ENCODE results near the gene HPDL. TPM values are rescaled to one million over a fixed set of nuclear protein-coding genes. Genes with fewer than 3 reads are reported as not detected.

HPDL gene
- total RNA-seq, 2 donors from 2014 or later = 0.41 to 1.5 TPM

DNA sequence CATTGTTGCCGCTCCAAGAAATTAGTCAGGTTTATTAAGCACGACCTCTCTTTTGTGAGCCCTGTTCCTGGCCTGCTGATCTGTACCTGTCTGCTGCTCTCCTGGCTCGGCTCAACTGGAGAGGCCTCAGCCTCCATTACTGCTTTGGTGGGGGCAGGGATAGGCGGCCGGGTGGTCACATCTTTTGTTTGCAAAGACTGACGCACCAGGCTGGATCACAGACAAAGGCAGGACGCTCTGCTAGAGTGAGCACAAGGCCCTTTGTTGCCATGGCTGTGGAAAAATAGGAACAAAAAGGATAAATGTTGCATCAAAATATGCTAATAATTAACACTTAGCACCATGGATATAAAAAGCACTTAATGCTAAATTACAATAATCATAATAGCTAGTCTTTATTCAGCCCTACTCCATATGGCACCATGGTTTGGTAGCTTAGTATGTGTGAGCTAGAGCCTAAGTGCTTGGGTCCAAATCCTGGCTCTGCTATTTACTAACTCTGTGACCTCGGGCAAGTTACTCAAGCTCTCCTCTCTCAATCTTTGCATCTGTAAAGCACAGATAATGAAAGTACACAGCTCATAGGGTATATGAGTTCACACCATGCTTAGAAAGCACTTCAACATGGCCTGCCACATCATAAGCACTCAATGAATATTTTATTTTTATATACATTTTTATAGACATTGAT lies 28.9 kb upstream of the HPDL start:
- intact Hi-C loops (cut with DNase I) = no loop called here
- Histone ChIP-seq H3K9me3 (no peaks in the 10 kb centered on the region), H3K27ac (no peak overlapping the region), H3K27me3 (replicated peaks; ENCODE audit: insufficient read depth) (no peaks in the 10 kb centered on the region), H3K4me1 (replicated peaks) (no peaks in the 10 kb centered on the region), H3K4me3 (no peak overlapping the region), H3K36me3 (no peaks in the 10 kb centered on the region)
- no peak for DNase-seq (ENCODE audit: low spot score)
- 71% methylated on average over 8 of the region's 8 CpGs for WGBS
- no peak for TF ChIP-seq POLR2AphosphoS5 (IDR thresholded peaks at IDR 0.05)
- TF ChIP-seq POLR2A (IDR thresholded peaks at IDR 0.05) = no peak
- TF ChIP-seq, protein P1, sequence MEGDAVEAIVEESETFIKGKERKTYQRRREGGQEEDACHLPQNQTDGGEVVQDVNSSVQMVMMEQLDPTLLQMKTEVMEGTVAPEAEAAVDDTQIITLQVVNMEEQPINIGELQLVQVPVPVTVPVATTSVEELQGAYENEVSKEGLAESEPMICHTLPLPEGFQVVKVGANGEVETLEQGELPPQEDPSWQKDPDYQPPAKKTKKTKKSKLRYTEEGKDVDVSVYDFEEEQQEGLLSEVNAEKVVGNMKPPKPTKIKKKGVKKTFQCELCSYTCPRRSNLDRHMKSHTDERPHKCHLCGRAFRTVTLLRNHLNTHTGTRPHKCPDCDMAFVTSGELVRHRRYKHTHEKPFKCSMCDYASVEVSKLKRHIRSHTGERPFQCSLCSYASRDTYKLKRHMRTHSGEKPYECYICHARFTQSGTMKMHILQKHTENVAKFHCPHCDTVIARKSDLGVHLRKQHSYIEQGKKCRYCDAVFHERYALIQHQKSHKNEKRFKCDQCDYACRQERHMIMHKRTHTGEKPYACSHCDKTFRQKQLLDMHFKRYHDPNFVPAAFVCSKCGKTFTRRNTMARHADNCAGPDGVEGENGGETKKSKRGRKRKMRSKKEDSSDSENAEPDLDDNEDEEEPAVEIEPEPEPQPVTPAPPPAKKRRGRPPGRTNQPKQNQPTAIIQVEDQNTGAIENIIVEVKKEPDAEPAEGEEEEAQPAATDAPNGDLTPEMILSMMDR (IDR thresholded peaks at IDR 0.05) = no peak

DNA sequence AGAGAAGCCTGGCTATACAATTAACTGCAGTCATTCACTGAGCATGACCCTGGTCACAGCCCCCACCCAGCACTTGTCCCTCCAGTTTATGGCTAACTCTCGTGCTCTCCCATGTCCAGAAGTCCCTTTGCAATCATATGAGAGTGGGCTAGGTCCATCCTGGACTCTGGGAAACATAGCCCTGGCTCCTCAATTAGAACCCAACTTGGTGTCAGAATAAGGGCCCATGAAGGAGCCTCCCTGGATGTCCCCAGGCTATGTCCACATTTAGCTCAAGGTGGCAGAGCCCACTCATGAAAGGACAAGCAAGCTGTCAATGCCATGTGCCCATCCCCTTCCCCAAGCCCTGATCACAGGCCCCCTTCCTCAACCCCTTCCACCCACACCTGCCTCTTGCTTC lies 27.4 kb upstream of the HPDL start:
- no peak overlapping the region for H3K27ac ChIP-seq
- intact Hi-C loops (cut with DNase I) = no loop called here
- no peak overlapping the region for H3K4me3 ChIP-seq
- H3K4me1 ChIP-seq (replicated peaks) = no peaks in the 10 kb centered on the region
- no peaks in the 10 kb centered on the region for H3K27me3 ChIP-seq (replicated peaks; ENCODE audit: insufficient read depth)
- no peaks in the 10 kb centered on the region for H3K36me3 ChIP-seq
- 79% methylated on average over 1 of the region's 1 CpG for WGBS
- no peak for DNase-seq (ENCODE audit: low spot score)
- TF ChIP-seq POLR2A (IDR thresholded peaks at IDR 0.05) (no peak), POLR2AphosphoS5 (IDR thresholded peaks at IDR 0.05) (no peak)
- TF ChIP-seq, protein P1 (IDR thresholded peaks at IDR 0.05) = no peak
- no peaks in the 10 kb centered on the region for H3K9me3 ChIP-seq

DNA sequence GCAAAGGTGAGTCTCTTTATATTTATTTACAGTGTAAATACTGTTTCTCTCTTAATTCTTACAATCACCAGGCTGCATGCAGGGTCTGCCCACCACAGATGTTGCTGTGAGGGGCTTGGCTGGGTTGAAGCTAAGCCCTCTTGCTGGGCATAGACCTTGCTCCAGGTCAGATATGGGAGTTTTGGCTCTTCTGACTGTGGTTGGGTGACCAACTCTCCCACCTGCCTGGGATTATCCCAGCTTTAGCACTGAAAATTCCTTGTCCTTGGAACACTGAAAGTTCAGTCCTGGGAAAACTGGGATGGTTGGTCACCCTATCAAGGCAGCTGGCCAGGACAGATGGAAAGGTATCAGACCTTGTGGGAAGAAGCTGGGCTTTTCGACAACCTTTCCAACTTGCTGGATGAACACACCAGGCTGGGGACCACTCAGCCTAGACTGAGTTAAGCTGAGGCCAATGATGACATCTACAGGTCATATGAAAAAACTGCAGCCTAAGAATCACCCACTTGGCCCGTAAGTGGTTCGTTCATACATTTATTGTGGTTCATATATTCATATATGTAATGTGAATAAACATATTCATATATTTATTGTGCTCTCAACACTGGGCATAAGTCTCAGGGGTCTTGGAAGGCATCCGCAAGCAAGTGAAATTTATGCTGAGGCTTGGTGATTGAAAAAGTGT lies 26.6 kb upstream of the HPDL start:
- Histone ChIP-seq H3K27ac (no peak overlapping the region), H3K9me3 (no peaks in the 10 kb centered on the region), H3K4me1 (replicated peaks) (no peaks in the 10 kb centered on the region), H3K4me3 (no peak overlapping the region), H3K36me3 (no peaks in the 10 kb centered on the region), H3K27me3 (replicated peaks; ENCODE audit: insufficient read depth) (no peaks in the 10 kb centered on the region)
- DNase-seq (ENCODE audit: low spot score) = no peak
- TF ChIP-seq POLR2AphosphoS5 (IDR thresholded peaks at IDR 0.05) = no peak
- TF ChIP-seq, protein P1 (IDR thresholded peaks at IDR 0.05) = peak in 3 of 4 experiments; percentile 45 to 69 (median 69)
- 8% methylated on average over 4 of the region's 4 CpGs for WGBS
- intact Hi-C loops (cut with DNase I) = loop anchor here (5.0 to 10.0 kb wide), 4 partner anchors 192 to 565 kb away; partner anchors contain the start of genes KIF2C, RNU5D-1, RPS8 and TESK2

DNA sequence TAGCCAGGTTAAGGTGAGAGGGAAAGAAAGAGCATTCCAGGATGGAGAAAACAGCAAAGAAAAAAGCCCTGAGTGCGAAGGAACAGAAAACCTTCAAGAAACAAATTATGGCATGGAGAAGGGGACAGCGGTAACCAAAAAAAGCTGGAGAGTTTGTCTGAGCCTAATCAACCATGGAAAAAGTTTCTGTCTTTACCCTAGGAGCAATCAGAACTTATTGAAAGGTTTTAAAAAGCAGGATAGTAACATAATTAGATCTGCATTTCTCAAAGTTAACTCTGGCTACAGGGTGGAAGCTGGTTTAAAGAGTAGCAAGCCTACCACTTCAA lies 26.1 kb upstream of the HPDL start:
- no peaks in the 10 kb centered on the region for H3K4me1 ChIP-seq (replicated peaks)
- DNase-seq (ENCODE audit: low spot score) = no peak
- no peaks in the 10 kb centered on the region for H3K36me3 ChIP-seq
- intact Hi-C loops (cut with DNase I) = loop anchor here (5.0 to 10.0 kb wide), 4 partner anchors 192 to 566 kb away; partner anchors contain the start of genes KIF2C, RNU5D-1, RPS8 and TESK2
- H3K4me3 ChIP-seq = no peak overlapping the region
- H3K27ac ChIP-seq = no peak overlapping the region
- no peaks in the 10 kb centered on the region for H3K9me3 ChIP-seq
- WGBS = 70% methylated on average over 2 of the region's 2 CpGs
- H3K27me3 ChIP-seq (replicated peaks; ENCODE audit: insufficient read depth) = no peaks in the 10 kb centered on the region
- no peak for TF ChIP-seq POLR2A (IDR thresholded peaks at IDR 0.05)
- TF ChIP-seq, protein P1 (IDR thresholded peaks at IDR 0.05) = no peak
- TF ChIP-seq POLR2AphosphoS5 (IDR thresholded peaks at IDR 0.05) = no peak

Measured in prostate gland (tissue), 2 donors.